Measurements from ENCODE around the gene TMEM42. TPM values are rescaled to one million over a fixed set of nuclear protein-coding genes. Genes with fewer than 3 reads are reported as not detected.
A peak's percentile ranks its signal among the peaks of the same experiment; 100 is the strongest.

TMEM42 gene
- total and polyA plus RNA-seq, 2 experiments from 2014 or later = 23.2 to 35.0 TPM

- WGBS, 2 experiments (ENCODE audit: low coverage in 1 of 2, low lambda C conversion rate in 2 of 2, missing lambda C conversion rate in 2 of 2) = 67% methylated on average over 4 of the region's 4 CpGs
- no peak for DNase-seq
Observed at GRCh38 chr3:44907612-44908011, 45.9 kb downstream of the TMEM42 start.

GRCh38 chr3:44909063-44909462, 47.4 kb downstream of the TMEM42 start:
- no peak overlapping the region for H3K4me2 ChIP-seq (ENCODE audit: unreplicated experiment)
- no peak for DNase-seq
- no peaks in the 10 kb centered on the region for H3F3A ChIP-seq (ENCODE audit: insufficient read depth)
- no peaks in the 10 kb centered on the region for H3K36me3 ChIP-seq (ENCODE audit: low read depth)
- no peak overlapping the region for H2AFZ ChIP-seq
- H3K27me3 ChIP-seq (replicated peaks; ENCODE audit: insufficient read depth) = no peaks in the 10 kb centered on the region; the same call in 1 of the 2 replicates
- H3K9me2 ChIP-seq (ENCODE audit: insufficient read depth) = no peaks in the 10 kb centered on the region
- no peaks in the 10 kb centered on the region for H3K79me2 ChIP-seq (ENCODE audit: insufficient read depth)
- H3K9ac ChIP-seq = no peak overlapping the region
- no peaks in the 10 kb centered on the region for H4K20me1 ChIP-seq (ENCODE audit: insufficient read depth)
- H3K4me3 ChIP-seq = no peak overlapping the region
- in situ Hi-C loops (cut with MboI) = no loop called here
- no peak overlapping the region for H3K27ac ChIP-seq
- TF ChIP-seq EZH2 (IDR thresholded peaks at IDR 0.05; ENCODE audit: insufficient read depth, poor library complexity, severe bottlenecking) = no peak
- TF ChIP-seq EZH2phosphoT487 (IDR thresholded peaks at IDR 0.05; ENCODE audit: insufficient read depth, low read depth) = no peak
- no peaks in the 10 kb centered on the region for H3K9me3 ChIP-seq (ENCODE audit: low read depth)
- H3K4me1 ChIP-seq (ENCODE audit: insufficient read depth) = no peaks in the 10 kb centered on the region
- 46 to 58% methylated on average over 2 of the region's 2 CpGs for WGBS, 2 experiments (ENCODE audit: low coverage in 1 of 2, low lambda C conversion rate in 2 of 2, missing lambda C conversion rate in 2 of 2)

More at GRCh38 chr3:44907612-44908011, 45.9 kb downstream of the TMEM42 start:
- no peak overlapping the region for H2AFZ ChIP-seq
- H3K9ac ChIP-seq = no peak overlapping the region
- no peaks in the 10 kb centered on the region for H3K79me2 ChIP-seq (ENCODE audit: insufficient read depth)
- no peak overlapping the region for H3K4me2 ChIP-seq (ENCODE audit: unreplicated experiment)
- no peak overlapping the region for H3K4me3 ChIP-seq
- H3K36me3 ChIP-seq (ENCODE audit: low read depth) = no peaks in the 10 kb centered on the region
- no peaks in the 10 kb centered on the region for H4K20me1 ChIP-seq (ENCODE audit: insufficient read depth)
- H3F3A ChIP-seq (ENCODE audit: insufficient read depth) = no peaks in the 10 kb centered on the region
- H3K4me1 ChIP-seq (ENCODE audit: insufficient read depth) = no peaks in the 10 kb centered on the region
- H3K9me2 ChIP-seq (ENCODE audit: insufficient read depth) = no peaks in the 10 kb centered on the region
- no peaks in the 10 kb centered on the region for H3K9me3 ChIP-seq (ENCODE audit: low read depth)
- no peak overlapping the region for H3K27ac ChIP-seq
- in situ Hi-C loops (cut with MboI) = no loop called here
- no peaks in the 10 kb centered on the region; the same call in 1 of the 2 replicates for H3K27me3 ChIP-seq (replicated peaks; ENCODE audit: insufficient read depth)
- TF ChIP-seq EZH2 (IDR thresholded peaks at IDR 0.05; ENCODE audit: insufficient read depth, poor library complexity, severe bottlenecking) = no peak
- TF ChIP-seq EZH2phosphoT487 (IDR thresholded peaks at IDR 0.05; ENCODE audit: insufficient read depth, low read depth) = no peak

DNA sequence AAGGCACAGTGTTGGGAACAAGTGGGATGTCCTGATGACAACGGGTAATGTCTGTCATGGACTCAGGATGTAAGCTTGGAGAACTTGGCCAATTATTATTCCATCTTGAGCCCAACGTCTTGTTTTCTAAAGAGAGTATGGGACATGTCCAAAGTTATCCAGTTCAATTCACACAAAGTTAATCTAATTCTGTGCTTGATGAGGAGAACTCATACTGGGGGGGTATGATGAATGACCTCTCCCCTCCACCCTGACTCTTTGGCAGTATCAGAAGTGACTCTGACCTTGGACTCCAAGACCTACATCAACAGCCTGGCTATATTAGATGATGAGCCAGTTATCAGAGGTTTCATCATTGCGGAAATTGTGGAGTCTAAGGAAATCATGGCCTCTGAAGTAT, 49.0 kb downstream of the TMEM42 start:
- Histone ChIP-seq H3K4me1 (ENCODE audit: insufficient read depth) (no peaks in the 10 kb centered on the region), H3K27ac (no peak overlapping the region), H3F3A (ENCODE audit: insufficient read depth) (no peaks in the 10 kb centered on the region), H3K9me2 (ENCODE audit: insufficient read depth) (no peaks in the 10 kb centered on the region), H3K4me2 (ENCODE audit: unreplicated experiment) (no peak overlapping the region), H2AFZ (no peak overlapping the region), H3K9me3 (ENCODE audit: low read depth) (no peaks in the 10 kb centered on the region), H3K9ac (no peak overlapping the region), H4K20me1 (ENCODE audit: insufficient read depth) (no peaks in the 10 kb centered on the region), H3K4me3 (no peak overlapping the region), H3K79me2 (ENCODE audit: insufficient read depth) (no peaks in the 10 kb centered on the region), H3K27me3 (replicated peaks; ENCODE audit: insufficient read depth) (no peaks in the 10 kb centered on the region; the same call in 1 of the 2 replicates), H3K36me3 (ENCODE audit: low read depth) (no peaks in the 10 kb centered on the region)
- 42 to 44% methylated on average over 3 of the region's 3 CpGs for WGBS, 2 experiments (ENCODE audit: low coverage in 1 of 2, low lambda C conversion rate in 2 of 2, missing lambda C conversion rate in 2 of 2)
- no peak for TF ChIP-seq EZH2phosphoT487 (IDR thresholded peaks at IDR 0.05; ENCODE audit: insufficient read depth, low read depth)
- no peak for TF ChIP-seq EZH2 (IDR thresholded peaks at IDR 0.05; ENCODE audit: insufficient read depth, poor library complexity, severe bottlenecking)
- DNase-seq = no peak
- in situ Hi-C loops (cut with MboI) = loop anchor here (10.0 kb wide), 1 partner anchor 376 kb away; no protein-coding TSS in a partner anchor

GRCh38 chr3:44913868-44914468, 52.3 kb downstream of the TMEM42 start:
- Histone ChIP-seq H3K36me3 (ENCODE audit: low read depth) (no peaks in the 10 kb centered on the region), H3K27ac (no peak overlapping the region), H3K79me2 (ENCODE audit: insufficient read depth) (no peaks in the 10 kb centered on the region), H3K27me3 (replicated peaks; ENCODE audit: insufficient read depth) (no peaks in the 10 kb centered on the region; the same call in 1 of the 2 replicates), H3K4me3 (no peak overlapping the region), H3K9ac (no peak overlapping the region), H3K9me3 (ENCODE audit: low read depth) (no peaks in the 10 kb centered on the region), H4K20me1 (ENCODE audit: insufficient read depth) (no peaks in the 10 kb centered on the region), H3K4me1 (ENCODE audit: insufficient read depth) (no peaks in the 10 kb centered on the region), H3K9me2 (ENCODE audit: insufficient read depth) (no peaks in the 10 kb centered on the region), H2AFZ (no peak overlapping the region), H3K4me2 (ENCODE audit: unreplicated experiment) (no peak overlapping the region), H3F3A (ENCODE audit: insufficient read depth) (no peaks in the 10 kb centered on the region)
- in situ Hi-C loops (cut with MboI) = loop anchor here (10.0 kb wide), 1 partner anchor 379 kb away; no protein-coding TSS in a partner anchor
- TF ChIP-seq EZH2phosphoT487 (IDR thresholded peaks at IDR 0.05; ENCODE audit: insufficient read depth, low read depth) (no peak), EZH2 (IDR thresholded peaks at IDR 0.05; ENCODE audit: insufficient read depth, poor library complexity, severe bottlenecking) (no peak)
- WGBS, 2 experiments (ENCODE audit: low coverage in 1 of 2, low lambda C conversion rate in 2 of 2, missing lambda C conversion rate in 2 of 2) = 27 to 30% methylated on average over 4 of the region's 4 CpGs
- peak; percentile 79 for DNase-seq
